Breast epithelium (tissue), 4 donors: ENCODE data around the gene TMEM143. TPM values are rescaled to one million over a fixed set of nuclear protein-coding genes. Genes with fewer than 3 reads are reported as not detected.
"Not testable (repeated sequence)": the region's sequence is repeated elsewhere in the genome, so short reads cannot be mapped to it uniquely, and the experiment has no call there.

Experiments
- DNase-seq, 2 donors: peaks; one replicate each; pipeline ENCODE4 v3.0.0-alpha.2; 2019; ENCODE audit warnings: low spot score in 2 of 2
- H3K27ac ChIP-seq, 2 donors: fragments of 200-600 bp; sonication (generic) in 1 of 2; one replicate each; pipeline ENCODE4 v1.5.1; 2016 to 2019; ENCODE audit warnings: mild to moderate bottlenecking in 1 of 2
- H3K27me3 ChIP-seq, 2 donors: fragments of 200-600 bp; sonication (generic) in 1 of 2; one replicate each; pipeline versions ENCODE4 v1.5.1 to v1.6.0; 2017 to 2019; ENCODE audit warnings: control low read depth in 1 of 2, mild to moderate bottlenecking in 1 of 2
- H3K36me3 ChIP-seq: fragments of 200-600 bp; one replicate; pipeline ENCODE4 v1.5.1; 2019
- H3K4me1 ChIP-seq, 2 donors: fragments of 200-600 bp; sonication (generic); one replicate each; pipeline ENCODE4 v1.5.1; 2016 to 2019; ENCODE audit warnings: control low read depth in 1 of 2
- H3K4me3 ChIP-seq, 3 donors: fragments of 200-600 bp; sonication (generic); 1 replicate in 2 of 3; 2 replicates in 1 of 3; pipeline ENCODE4 v1.5.1; 2016 to 2019; ENCODE audit warnings: mild to moderate bottlenecking in 3 of 3, moderate library complexity in 2 of 3
- H3K9me3 ChIP-seq, 2 donors: fragments of 200-600 bp; sonication (generic) in 1 of 2; one replicate each; pipeline ENCODE4 v1.5.1; 2016 to 2019; ENCODE audit warnings: control low read depth in 1 of 2
- POLR2A ChIP-seq: fragments of 450-650 bp; IDR thresholded peaks from one replicate; pipeline ENCODE4 v1.6.1; 2016; ENCODE audit warnings: antibody characterized with exemption, mild to moderate bottlenecking, moderate library complexity
- POLR2AphosphoS5 ChIP-seq, 3 donors: sonication (generic); formaldehyde crosslinking; IDR thresholded peaks; one replicate each; pipeline ENCODE4 v1.6.1; 2017; ENCODE audit warnings: antibody characterized with exemption in 3 of 3
- intact Hi-C: fragments of 100-400 bp; cut with DNase I; formaldehyde crosslinking; loops from one replicate; pipeline ENCODE4 v1.15.1; 2023; ENCODE audit warnings: low total_unique reads
- total RNA-seq, 3 donors: library from RNA; depleted of rRNA; stranded (reverse); fragments of >200 nt; gene quantifications; one replicate each; pipeline ENCODE4 v1.1.0, GENCODE V29; 2016
- TF ChIP-seq, protein P1 (sequence below), 3 donors: fragments of 450-650 bp; IDR thresholded peaks; one replicate each; pipeline ENCODE4 v1.5.1; 2016 to 2017; ENCODE audit warnings: antibody characterized with exemption in 3 of 3, mild to moderate bottlenecking in 3 of 3, moderate library complexity in 3 of 3

The TMEM143 gene
- total RNA-seq, 3 donors from 2014 or later: 5.9 to 10.5 (median 6.2) TPM

DNA sequence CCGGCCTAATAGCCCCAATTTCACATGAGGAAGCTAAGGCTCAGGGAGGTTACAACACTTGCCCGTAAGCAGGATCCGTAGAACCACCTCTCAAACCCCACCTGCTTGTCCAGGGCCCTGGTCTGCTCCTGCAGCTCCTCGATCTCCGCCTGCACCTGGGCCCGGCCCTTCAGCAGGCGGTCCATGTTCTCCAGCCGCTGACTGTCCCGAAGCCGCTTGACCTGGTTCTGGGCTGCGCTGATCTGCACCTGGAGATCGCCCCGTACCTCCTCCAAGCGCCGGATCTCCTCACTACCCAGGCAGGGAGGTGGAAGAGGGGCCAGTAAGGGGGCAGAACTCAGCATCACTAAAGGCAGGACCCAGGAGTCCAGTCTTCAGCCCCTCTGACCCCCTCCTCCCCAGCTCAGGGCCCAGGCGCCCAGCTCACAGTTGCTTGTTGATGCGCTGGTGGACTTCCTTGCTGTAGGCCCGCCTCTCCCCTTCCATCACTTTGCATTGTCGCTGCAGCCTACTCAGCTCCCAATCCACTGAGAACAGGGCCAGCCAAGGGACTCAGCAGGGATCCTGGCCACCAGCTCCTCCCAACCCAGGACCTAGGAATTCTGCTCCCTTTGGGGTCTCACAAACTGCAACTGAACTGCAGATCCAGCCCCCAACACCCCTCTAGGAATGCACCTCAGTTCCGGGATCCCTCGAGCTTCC is 45.3 kb downstream of the TMEM143 start:
- intact Hi-C loops: no loop called here

DNA sequence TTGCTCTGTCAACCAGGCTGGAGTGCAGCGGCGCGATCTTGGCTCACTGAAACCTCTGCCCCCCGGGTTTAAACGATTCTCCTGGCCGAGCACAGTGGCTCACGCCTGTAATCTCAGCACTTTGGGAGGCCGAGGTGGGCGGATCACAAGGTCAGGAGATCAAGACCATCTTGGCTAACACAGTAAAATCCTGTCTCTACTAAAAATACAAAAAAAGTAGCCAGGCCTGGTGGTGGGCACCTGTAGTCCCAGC is 46.1 kb downstream of the TMEM143 start:
- H3K36me3 ChIP-seq, H3K27ac ChIP-seq, H3K27me3 ChIP-seq, H3K4me3 ChIP-seq, H3K9me3 ChIP-seq, DNase-seq, intact Hi-C loops, H3K4me1 ChIP-seq: not testable (repeated sequence)

More for the DNA sequence above, 45.3 kb downstream of the TMEM143 start:
- H3K27ac ChIP-seq: no peak overlapping the region
- H3K4me3 ChIP-seq: no peak overlapping the region
- DNase-seq: no peak
- H3K4me1 ChIP-seq: peaks cover 0 to 3% of the 10 kb centered on the region in 2 donors
- no peak for TF ChIP-seq POLR2AphosphoS5 (IDR thresholded peaks at IDR 0.05)
- TF ChIP-seq, protein P1, sequence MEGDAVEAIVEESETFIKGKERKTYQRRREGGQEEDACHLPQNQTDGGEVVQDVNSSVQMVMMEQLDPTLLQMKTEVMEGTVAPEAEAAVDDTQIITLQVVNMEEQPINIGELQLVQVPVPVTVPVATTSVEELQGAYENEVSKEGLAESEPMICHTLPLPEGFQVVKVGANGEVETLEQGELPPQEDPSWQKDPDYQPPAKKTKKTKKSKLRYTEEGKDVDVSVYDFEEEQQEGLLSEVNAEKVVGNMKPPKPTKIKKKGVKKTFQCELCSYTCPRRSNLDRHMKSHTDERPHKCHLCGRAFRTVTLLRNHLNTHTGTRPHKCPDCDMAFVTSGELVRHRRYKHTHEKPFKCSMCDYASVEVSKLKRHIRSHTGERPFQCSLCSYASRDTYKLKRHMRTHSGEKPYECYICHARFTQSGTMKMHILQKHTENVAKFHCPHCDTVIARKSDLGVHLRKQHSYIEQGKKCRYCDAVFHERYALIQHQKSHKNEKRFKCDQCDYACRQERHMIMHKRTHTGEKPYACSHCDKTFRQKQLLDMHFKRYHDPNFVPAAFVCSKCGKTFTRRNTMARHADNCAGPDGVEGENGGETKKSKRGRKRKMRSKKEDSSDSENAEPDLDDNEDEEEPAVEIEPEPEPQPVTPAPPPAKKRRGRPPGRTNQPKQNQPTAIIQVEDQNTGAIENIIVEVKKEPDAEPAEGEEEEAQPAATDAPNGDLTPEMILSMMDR (IDR thresholded peaks at IDR 0.05): no peak
- no peak for TF ChIP-seq POLR2A
- no peaks in the 10 kb centered on the region for H3K36me3 ChIP-seq
- H3K27me3 ChIP-seq: no peaks in the 10 kb centered on the region
- H3K9me3 ChIP-seq: no peaks in the 10 kb centered on the region

DNA sequence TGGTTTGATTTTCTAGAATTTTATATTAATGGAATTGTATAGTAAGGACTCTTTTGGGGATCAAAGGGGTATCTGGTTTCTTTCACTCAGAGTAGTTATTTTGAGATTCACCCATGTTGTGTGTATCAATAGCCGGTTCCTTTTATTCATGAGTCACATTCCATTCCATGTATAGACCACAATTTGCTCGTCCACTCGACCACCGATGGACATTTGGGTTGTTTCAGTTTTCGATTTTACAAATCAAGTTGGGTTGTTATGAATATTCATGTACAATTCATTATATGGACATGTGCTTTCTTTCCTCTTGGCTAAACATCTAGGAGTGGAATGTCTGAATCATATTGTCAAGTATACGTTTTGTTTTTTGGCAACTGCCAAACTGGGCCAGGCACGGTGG is 48.0 kb downstream of the TMEM143 start:
- Histone ChIP-seq H3K4me3 (no peak overlapping the region), H3K4me1 (no peaks in the 10 kb centered on the region), H3K27me3 (no peaks in the 10 kb centered on the region), H3K36me3 (no peaks in the 10 kb centered on the region), H3K9me3 (no peaks in the 10 kb centered on the region), H3K27ac (no peak overlapping the region)
- TF ChIP-seq POLR2AphosphoS5 (IDR thresholded peaks at IDR 0.05): no peak
- TF ChIP-seq POLR2A: no peak
- intact Hi-C loops: no loop called here
- DNase-seq: no peak

DNA sequence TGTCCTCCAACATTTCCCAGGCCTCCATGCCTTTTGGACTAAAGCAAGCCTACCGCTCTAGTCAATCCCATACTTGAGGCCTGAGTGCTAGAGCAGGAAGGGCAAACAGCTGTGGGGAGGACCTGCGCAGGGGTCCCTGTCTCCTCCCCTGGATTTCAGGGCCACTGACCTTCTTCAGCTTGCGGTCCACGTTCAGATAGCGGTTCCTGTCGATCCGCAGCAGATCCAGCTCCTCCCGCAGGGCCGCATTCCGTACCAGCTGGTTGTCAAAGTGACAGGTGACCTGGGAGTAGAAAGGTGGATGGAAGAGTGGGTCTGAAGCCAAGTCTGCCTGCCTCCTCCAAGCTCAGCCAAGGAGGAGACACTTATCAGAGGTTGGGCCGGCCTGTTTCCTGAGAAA is 52.4 kb downstream of the TMEM143 start:
- no peaks in the 10 kb centered on the region for H3K9me3 ChIP-seq
- TF ChIP-seq, protein P1 (IDR thresholded peaks at IDR 0.05): no peak
- no peak for TF ChIP-seq POLR2AphosphoS5 (IDR thresholded peaks at IDR 0.05)
- no peak for TF ChIP-seq POLR2A
- no peaks in the 10 kb centered on the region for H3K36me3 ChIP-seq
- H3K4me3 ChIP-seq: no peak overlapping the region
- no peak for DNase-seq
- peaks cover 0 to 3% of the 10 kb centered on the region in 2 donors for H3K4me1 ChIP-seq
- no peak overlapping the region for H3K27ac ChIP-seq
- H3K27me3 ChIP-seq: no peaks in the 10 kb centered on the region
- intact Hi-C loops: no loop called here

DNA sequence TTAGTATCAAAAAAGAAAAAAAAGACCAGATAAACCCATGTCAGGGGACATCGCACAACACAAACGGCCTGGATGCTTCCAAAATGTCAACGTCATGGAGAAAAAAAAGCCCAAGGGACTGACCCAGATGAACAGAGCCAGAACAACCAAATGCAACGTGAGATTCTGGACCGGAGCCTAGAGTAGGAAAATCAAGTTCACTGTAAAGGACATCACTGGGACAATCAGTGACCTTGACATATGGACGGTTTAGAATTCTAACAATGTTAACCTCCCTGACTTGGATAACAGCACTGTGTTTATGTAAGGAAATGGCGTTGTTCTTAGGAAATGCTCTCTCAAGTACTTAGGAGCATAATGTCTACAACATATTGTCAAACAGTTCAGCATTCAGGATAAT is 53.5 kb downstream of the TMEM143 start:
- intact Hi-C loops: no loop called here
- Histone ChIP-seq H3K4me3 (no peak overlapping the region), H3K9me3 (no peaks in the 10 kb centered on the region), H3K36me3 (no peaks in the 10 kb centered on the region), H3K4me1 (peaks cover 0 to 3% of the 10 kb centered on the region in 2 donors), H3K27me3 (no peaks in the 10 kb centered on the region), H3K27ac (no peak overlapping the region)
- no peak for DNase-seq
- TF ChIP-seq, protein P1 (IDR thresholded peaks at IDR 0.05): no peak
- TF ChIP-seq POLR2AphosphoS5 (IDR thresholded peaks at IDR 0.05): no peak
- TF ChIP-seq POLR2A: no peak

DNA sequence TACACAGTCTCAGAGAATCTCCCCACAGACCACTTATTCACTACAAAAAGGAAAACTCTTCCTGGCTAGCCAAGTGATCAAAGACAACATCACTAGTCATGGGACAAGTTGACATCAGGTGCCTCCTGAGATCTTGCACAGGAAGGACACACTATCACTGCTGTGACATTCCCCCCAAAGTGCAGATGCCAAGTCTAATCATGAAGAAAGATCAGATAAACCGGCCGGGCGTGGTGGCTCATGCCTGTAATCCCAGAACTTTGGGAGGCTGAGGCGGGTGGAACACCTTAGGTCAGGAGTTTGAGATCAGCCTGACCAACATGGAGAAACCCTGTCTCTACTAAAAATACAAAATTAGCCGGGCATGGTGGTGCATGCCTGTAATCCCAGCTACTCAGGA is 54.0 kb downstream of the TMEM143 start:
- peak overlapping the region in 1 of 2 donors; percentile 7 for H3K27ac ChIP-seq
- intact Hi-C loops, H3K4me3 ChIP-seq, H3K27me3 ChIP-seq, H3K36me3 ChIP-seq, H3K4me1 ChIP-seq, DNase-seq, H3K9me3 ChIP-seq: not testable (repeated sequence)
